Measurements from ENCODE around the gene SLC7A6. TPM values are rescaled to one million over a fixed set of nuclear protein-coding genes. Genes with fewer than 3 reads are reported as not detected.

Gene SLC7A6
- total and polyA plus RNA-seq, 2 of the 13 experiments (the other 11 are each of a cell fraction or from before 2014, with no cell fraction given), result 35.8 to 70.8 TPM

GRCh38 chr16:68244903-68245853 lies 19.1 kb upstream of the SLC7A6 start, which contains the start of gene PLA2G15 (continued):
- peak; percentile 60; the same call in 1 of the 2 replicates for TF ChIP-seq ARID3A (IDR thresholded peaks at IDR 0.05; ENCODE audit: low read depth, low read length)
- TF ChIP-seq ZNF589 (CRISPR knock-in tag; conservative IDR thresholded peaks at IDR 0.05), result peak; percentile 86; the same call in 1 of the 2 replicates
- no peak for TF ChIP-seq CERS6 (CRISPR knock-in tag; IDR thresholded peaks at IDR 0.05)
- TF ChIP-seq ARID5B (CRISPR knock-in tag; IDR thresholded peaks at IDR 0.05), result peak; percentile 57
- no peak for TF ChIP-seq MIXL1 (CRISPR knock-in tag; IDR thresholded peaks at IDR 0.05)
- TF ChIP-seq IKZF1 (IDR thresholded peaks at IDR 0.05), result no peak
- no peak for TF ChIP-seq KDM6A (CRISPR knock-in tag; IDR thresholded peaks at IDR 0.05; ENCODE audit: low read depth)
- TF ChIP-seq RXRB (CRISPR knock-in tag; IDR thresholded peaks at IDR 0.05; ENCODE audit: borderline replicate concordance), result peak; percentile 56; the same call in 1 of the 2 replicates
